Measurements from ENCODE around the gene HNRNPC.
"Not testable (repeated sequence)": the region's sequence is repeated elsewhere in the genome, so short reads cannot be mapped to it uniquely, and the experiment has no call there.

Gene HNRNPC

DNA sequence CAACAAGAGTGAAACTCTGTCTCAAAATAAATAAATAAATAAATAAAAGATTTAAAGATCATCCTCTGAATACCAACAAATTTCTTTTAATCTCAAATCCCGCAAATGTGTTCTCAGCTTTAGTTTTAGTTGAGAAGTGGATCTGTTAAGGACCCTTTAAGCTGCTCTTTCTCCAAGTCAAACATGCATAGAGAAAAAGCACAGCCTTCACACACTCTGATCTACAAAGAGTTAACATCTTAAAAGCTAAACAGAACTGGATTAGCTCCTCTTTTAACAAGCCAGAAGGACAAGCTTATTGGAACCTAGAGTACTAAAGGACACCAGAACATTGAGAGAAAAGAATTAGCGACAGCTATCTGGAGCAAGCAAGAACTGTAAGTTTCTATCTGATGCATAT is 10.5 kb upstream of the HNRNPC start, which contains the start of gene RPGRIP1:
Gene RPGRIP1 (plus strand): TSS at position 301 of the 400 bp plus-strand sequence. CDS start 7,894 bp downstream, outside the sequence.
- no peak for DNase-seq (ENCODE audit: extremely low spot score)
- CTCF ChIA-PET = interaction anchor here (0.6 kb wide), 1 partner anchor 32 kb away, joined by 4 read pairs; no protein-coding TSS in a partner anchor
- TF ChIP-seq HDGF (IDR thresholded peaks at IDR 0.05; ENCODE audit: borderline replicate concordance) (no peak), ELF4 (IDR thresholded peaks at IDR 0.05) (no peak), FOXA1 (IDR thresholded peaks at IDR 0.05) (no peak), SUZ12 (IDR thresholded peaks at IDR 0.05) (no peak)
- TF ChIP-seq, protein P1, sequence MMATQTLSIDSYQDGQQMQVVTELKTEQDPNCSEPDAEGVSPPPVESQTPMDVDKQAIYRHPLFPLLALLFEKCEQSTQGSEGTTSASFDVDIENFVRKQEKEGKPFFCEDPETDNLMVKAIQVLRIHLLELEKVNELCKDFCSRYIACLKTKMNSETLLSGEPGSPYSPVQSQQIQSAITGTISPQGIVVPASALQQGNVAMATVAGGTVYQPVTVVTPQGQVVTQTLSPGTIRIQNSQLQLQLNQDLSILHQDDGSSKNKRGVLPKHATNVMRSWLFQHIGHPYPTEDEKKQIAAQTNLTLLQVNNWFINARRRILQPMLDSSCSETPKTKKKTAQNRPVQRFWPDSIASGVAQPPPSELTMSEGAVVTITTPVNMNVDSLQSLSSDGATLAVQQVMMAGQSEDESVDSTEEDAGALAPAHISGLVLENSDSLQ (IDR thresholded peaks at IDR 0.05) = no peak
- POLR2A ChIA-PET = interaction anchor here (1.0 to 2.6 kb wide), 2 partner anchors 9 to 29 kb away, joined by 3 to 8 read pairs; no protein-coding TSS in a partner anchor

DNA sequence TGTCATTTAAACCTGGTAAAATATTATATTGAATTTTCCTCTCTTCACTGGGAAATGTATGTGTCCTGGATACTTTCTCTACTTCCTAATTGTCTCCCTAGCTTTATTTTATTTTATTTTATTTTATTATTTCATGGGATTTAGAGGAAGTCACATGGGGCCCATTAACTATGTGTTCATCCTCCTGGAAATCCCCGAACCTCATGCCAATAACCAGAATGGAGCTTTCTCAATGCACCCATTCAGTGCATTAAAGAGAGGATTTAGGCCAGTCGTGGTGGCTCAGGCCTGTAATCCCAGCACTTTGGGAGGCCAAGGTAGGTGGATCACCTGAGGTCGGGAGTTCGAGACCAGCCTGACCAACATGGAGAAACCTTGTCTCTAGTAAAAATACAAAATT is 9.4 kb upstream of the HNRNPC start:
- TF ChIP-seq SP1 (IDR thresholded peaks at IDR 0.05) (no peak), FOXM1 (IDR thresholded peaks at IDR 0.05; ENCODE audit: borderline replicate concordance) (no peak)
- CTCF ChIA-PET = interaction anchor here (0.6 kb wide), 1 partner anchor 14 kb away, joined by 3 read pairs; no protein-coding TSS in a partner anchor
- DNase-seq (ENCODE audit: extremely low spot score) = no peak
- POLR2A ChIA-PET = interaction anchor here (2.6 kb wide), 1 partner anchor 30 kb away, joined by 8 read pairs; no protein-coding TSS in a partner anchor

DNA sequence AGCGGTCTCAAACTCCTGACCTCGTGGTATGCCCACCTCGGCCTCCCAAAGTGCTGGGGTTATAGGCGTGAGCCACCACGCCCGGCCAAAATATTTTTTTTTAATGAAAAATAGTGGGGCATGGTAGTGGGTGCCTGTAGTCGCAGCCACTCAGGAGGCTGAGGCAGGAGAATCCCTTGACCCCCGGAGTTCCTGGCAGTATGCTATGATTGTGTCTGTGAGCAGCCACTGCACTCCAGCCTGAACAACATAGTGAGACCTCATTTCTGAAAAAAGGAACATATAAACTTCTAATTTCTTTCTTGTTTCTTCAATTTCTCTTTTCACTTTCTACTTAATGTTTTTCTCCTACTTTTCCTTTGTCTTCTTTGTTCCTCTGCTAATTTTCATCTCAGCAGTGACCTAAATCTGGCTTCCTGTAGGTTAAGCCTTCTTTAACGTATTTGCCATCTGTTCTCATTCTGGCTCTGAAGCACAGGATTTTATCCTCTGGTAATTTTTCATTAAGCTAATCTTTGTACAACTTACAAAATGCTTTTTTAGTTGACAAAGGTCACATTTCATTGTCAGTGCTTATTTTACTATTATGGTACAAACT is 6.1 kb upstream of the HNRNPC start:
- CTCF ChIA-PET = interaction anchor here (0.7 kb wide), 1 partner anchor 11 kb away, joined by 4 read pairs; no protein-coding TSS in a partner anchor
- DNase-seq (ENCODE audit: extremely low spot score) = no peak
- TF ChIP-seq ELF4 (IDR thresholded peaks at IDR 0.05) (no peak), LEF1 (IDR thresholded peaks at IDR 0.05; ENCODE audit: borderline replicate concordance) (no peak), NFRKB (IDR thresholded peaks at IDR 0.05) (no peak), L3MBTL2 (conservative IDR thresholded peaks at IDR 0.05) (no peak), SP1 (IDR thresholded peaks at IDR 0.05) (no peak), FOXA1 (IDR thresholded peaks at IDR 0.05) (no peak), HDGF (IDR thresholded peaks at IDR 0.05; ENCODE audit: borderline replicate concordance) (no peak), BHLHE40 (IDR thresholded peaks at IDR 0.05; ENCODE audit: borderline replicate concordance) (no peak), CTBP1 (IDR thresholded peaks at IDR 0.05; ENCODE audit: borderline replicate concordance) (no peak), FOXK2 (IDR thresholded peaks at IDR 0.05) (no peak)
- TF ChIP-seq, protein P1 (IDR thresholded peaks at IDR 0.05) = no peak
- POLR2A ChIA-PET = no interaction called here

DNA sequence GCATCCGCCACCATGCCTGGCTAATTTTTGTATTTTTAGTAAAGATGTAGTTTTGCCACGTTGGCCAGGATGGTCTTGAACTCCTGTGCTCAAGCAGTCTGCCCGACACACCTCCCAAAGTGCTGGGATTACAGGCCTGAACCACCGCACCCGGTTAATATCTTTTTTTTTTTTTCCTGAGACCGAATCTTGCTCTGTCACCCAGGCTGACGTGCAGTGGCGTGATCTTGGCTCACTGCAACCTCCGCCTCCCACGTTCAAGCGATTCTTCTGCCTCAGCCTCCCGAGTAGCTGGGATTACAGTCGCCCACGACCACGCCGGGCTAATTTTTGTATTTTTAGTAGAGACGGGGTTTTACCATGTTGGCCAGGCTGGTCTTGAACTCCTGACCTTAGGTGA is 3.4 kb upstream of the HNRNPC start:
- DNase-seq (ENCODE audit: extremely low spot score); CTCF ChIA-PET; POLR2A ChIA-PET: not testable (repeated sequence)

DNA sequence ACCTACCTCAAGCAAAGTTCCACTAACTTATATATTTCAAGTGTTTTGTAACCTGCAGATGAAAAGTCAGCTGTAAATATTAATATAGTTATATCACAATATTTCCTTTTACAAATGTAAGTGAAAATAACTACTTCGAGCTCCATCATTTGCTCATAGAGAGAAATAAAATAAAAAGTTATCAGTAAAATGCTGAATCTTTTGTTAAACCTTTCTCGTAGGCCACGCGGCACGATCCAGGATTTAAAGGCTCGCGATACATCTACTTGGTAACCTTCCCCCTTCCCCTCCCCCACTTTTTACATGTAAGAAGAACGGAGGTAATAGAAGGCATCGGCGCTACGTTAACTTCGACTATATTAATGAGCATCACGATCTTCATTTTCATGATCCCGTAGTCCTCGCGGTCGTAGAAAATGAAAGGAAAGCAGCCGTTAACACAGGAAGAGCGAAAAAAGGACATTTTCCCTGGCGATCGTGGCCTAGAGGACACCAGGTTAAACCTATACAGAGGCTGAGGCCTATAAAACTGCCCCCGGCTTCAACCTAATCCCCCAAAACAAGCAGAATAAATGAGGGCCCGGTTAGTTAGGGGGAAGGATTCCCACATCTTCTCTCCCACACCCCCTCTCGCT is 508 bp downstream of the HNRNPC start:
- POLR2A ChIA-PET = interaction anchor here (0.6 to 2.8 kb wide), 4 partner anchors 12 to 41 kb away, joined by 3 to 11 read pairs (median 6); no protein-coding TSS in a partner anchor
- TF ChIP-seq HDGF (IDR thresholded peaks at IDR 0.05; ENCODE audit: borderline replicate concordance) (no peak), FOXK2 (IDR thresholded peaks at IDR 0.05) (no peak), FOXA1 (IDR thresholded peaks at IDR 0.05) (no peak), SUZ12 (IDR thresholded peaks at IDR 0.05) (no peak), ARNT (IDR thresholded peaks at IDR 0.05) (no peak)
- TF ChIP-seq, protein P1 (IDR thresholded peaks at IDR 0.05) = no peak
- CTCF ChIA-PET = interaction anchor here (0.7 kb wide), 1 partner anchor 182 kb away, joined by 3 read pairs; no protein-coding TSS in a partner anchor
- no peak for DNase-seq (ENCODE audit: extremely low spot score)

DNA sequence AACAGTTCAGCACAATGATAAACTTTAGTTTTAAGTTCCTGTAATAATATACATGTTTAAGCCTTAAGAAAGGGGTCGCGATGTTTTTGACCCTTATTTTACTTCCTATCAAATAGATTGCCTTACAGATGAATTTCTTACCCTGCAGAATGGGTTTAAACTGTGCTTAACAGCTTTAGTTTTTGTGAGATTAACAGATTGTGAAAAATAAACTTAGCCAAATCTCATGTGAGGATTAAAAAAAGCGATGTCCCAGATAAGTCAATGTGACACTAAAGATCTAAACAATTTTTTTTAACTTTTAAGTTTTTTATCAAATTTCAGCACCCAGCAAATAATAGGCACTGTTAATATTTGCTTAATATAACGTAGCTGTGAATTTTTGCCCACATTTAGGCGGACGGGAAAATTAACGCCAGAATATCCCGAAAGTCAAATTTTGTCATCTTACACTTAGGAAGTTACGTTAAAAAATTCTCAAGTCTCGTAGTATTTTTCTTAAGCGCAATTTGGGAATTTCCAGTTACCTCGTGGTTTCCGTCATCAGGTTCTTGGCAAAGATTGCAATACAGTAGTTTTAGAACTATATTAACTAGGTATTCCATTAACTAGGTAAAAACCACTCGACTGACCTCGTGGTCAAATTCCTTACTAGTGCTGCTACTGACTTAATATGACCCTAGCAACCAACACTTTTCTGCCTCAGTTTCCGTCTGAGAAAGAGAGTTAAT is 1.2 kb downstream of the HNRNPC start:
- no peak for TF ChIP-seq BHLHE40 (IDR thresholded peaks at IDR 0.05; ENCODE audit: borderline replicate concordance)
- TF ChIP-seq, protein P1 (IDR thresholded peaks at IDR 0.05) = no peak
- no peak for TF ChIP-seq ARNT (IDR thresholded peaks at IDR 0.05)
- TF ChIP-seq FOXM1 (IDR thresholded peaks at IDR 0.05; ENCODE audit: borderline replicate concordance) = no peak
- TF ChIP-seq FOXK2 (IDR thresholded peaks at IDR 0.05) = no peak
- TF ChIP-seq ELF4 (IDR thresholded peaks at IDR 0.05) = no peak
- TF ChIP-seq TARDBP (IDR thresholded peaks at IDR 0.05) = no peak
- TF ChIP-seq CTBP1 (IDR thresholded peaks at IDR 0.05; ENCODE audit: borderline replicate concordance) = no peak
- TF ChIP-seq LEF1 (IDR thresholded peaks at IDR 0.05; ENCODE audit: borderline replicate concordance) = no peak
- CTCF ChIA-PET = interaction anchor here (0.7 kb wide), 1 partner anchor 182 kb away, joined by 3 read pairs; no protein-coding TSS in a partner anchor
- POLR2A ChIA-PET = interaction anchor here (0.6 to 2.8 kb wide), 7 partner anchors 11 to 60 kb away, joined by 3 to 11 read pairs (median 9); no protein-coding TSS in a partner anchor
- no peak for DNase-seq (ENCODE audit: extremely low spot score)
